Measurements from ENCODE around the gene C2orf72. TPM values are rescaled to one million over a fixed set of nuclear protein-coding genes. Genes with fewer than 3 reads are reported as not detected.

Gene C2orf72
- total and polyA plus RNA-seq, 2 of the 4 experiments (the other 2 are of a cell fraction) = 0.09 to 0.18 TPM

DNA sequence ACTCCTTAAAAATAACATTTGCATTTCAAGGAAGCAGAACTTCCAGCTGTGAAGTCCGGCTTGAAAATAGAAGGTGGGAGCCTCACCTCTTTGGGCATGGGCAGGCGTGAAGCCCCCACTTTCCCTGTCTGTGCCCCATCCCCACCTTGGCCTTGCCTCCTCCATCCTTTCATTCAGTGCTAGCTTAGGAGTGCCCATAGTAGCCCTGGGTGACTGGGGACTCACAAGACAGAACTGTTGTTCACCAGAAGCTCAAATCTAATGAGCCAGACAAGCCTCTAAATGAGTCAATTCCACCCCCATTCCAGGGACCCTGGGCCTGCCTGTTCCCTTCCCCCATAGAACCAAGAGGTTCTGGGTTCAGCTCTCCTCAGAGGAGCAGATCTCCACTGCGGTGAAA, 21.4 kb upstream of the C2orf72 start:
- dilution Hi-C loops (cut with HindIII; ENCODE audit: low sequenced_read_pairs, unreplicated experiment) = no loop called here
- Histone ChIP-seq H4K20me1 (ENCODE audit: insufficient read depth, low read length) (no peaks in the 10 kb centered on the region), H3K9ac (ENCODE audit: low read depth, low read length) (no peak overlapping the region), H2BK120ac (ENCODE audit: low read depth, low read length) (no peak overlapping the region), H3K14ac (replicated peaks; ENCODE audit: low read depth, low read length) (no peak overlapping the region), H3K4me1 (ENCODE audit: control insufficient read depth, insufficient read depth, low read length) (no peaks in the 10 kb centered on the region), H3K4ac (ENCODE audit: low read depth, low read length) (no peak overlapping the region), H2AK5ac (ENCODE audit: low read depth, low read length) (no peak overlapping the region), H3K27ac (ENCODE audit: insufficient read depth, low read length) (no peak overlapping the region), H2BK5ac (ENCODE audit: low read depth, low read length, poor library complexity, severe bottlenecking) (no peak overlapping the region), H3K79me1 (ENCODE audit: low read depth in 1 of 2, low read length in 2 of 2) (no peaks in the 10 kb centered on the region), H2AK9ac (replicated peaks; ENCODE audit: low read depth, low read length, poor library complexity) (no peak overlapping the region), H3K4me2 (ENCODE audit: low read depth, low read length) (no peak overlapping the region), H3K23ac (ENCODE audit: low read depth, low read length) (no peak overlapping the region), H3K56ac (ENCODE audit: extremely low read depth, insufficient read depth, low read length) (no peak overlapping the region), H3K9me3 (ENCODE audit: control insufficient read depth, insufficient read depth, low read length) (no peaks in the 10 kb centered on the region), H3K36me3 (ENCODE audit: control insufficient read depth, insufficient read depth, low read length) (no peaks in the 10 kb centered on the region), H3K27me3 (ENCODE audit: control insufficient read depth, insufficient read depth, low read length) (peaks cover 46% of the 10 kb centered on the region), H3K4me3 (ENCODE audit: insufficient read depth, low read depth, low read length) (no peak overlapping the region), H4K5ac (ENCODE audit: low read depth, low read length) (no peak overlapping the region), H3K9me1 (ENCODE audit: insufficient read depth, low read length) (no peaks in the 10 kb centered on the region), H2BK15ac (ENCODE audit: low read depth, low read length) (no peak overlapping the region), H2BK20ac (ENCODE audit: low read depth, low read length) (no peak overlapping the region), H3K18ac (ENCODE audit: low read depth, low read length) (no peak overlapping the region), H4K91ac (ENCODE audit: insufficient read depth, low read depth, low read length) (no peak overlapping the region), H2AFZ (replicated peaks; ENCODE audit: low read length, poor library complexity) (no peak overlapping the region), H4K8ac (ENCODE audit: low read depth in 2 of 2, low read length in 2 of 2) (no peak overlapping the region)
- in situ Hi-C loops (cut with MboI; ENCODE audit: low sequenced_read_pairs) = no loop called here
- ATAC-seq (ENCODE audit: low read depth) (no peak), DNase-seq (no peak)
- no peak for TF ChIP-seq RFX5 (IDR thresholded peaks at IDR 0.05; ENCODE audit: low read depth, low read length)
- no peak for TF ChIP-seq CHD1 (IDR thresholded peaks at IDR 0.05; ENCODE audit: low read depth, low read length)
- TF ChIP-seq, protein P1, sequence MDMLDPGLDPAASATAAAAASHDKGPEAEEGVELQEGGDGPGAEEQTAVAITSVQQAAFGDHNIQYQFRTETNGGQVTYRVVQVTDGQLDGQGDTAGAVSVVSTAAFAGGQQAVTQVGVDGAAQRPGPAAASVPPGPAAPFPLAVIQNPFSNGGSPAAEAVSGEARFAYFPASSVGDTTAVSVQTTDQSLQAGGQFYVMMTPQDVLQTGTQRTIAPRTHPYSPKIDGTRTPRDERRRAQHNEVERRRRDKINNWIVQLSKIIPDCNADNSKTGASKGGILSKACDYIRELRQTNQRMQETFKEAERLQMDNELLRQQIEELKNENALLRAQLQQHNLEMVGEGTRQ (IDR thresholded peaks at IDR 0.05; ENCODE audit: low read depth, low read length) = no peak
- no peak for TF ChIP-seq RCOR1 (IDR thresholded peaks at IDR 0.05; ENCODE audit: insufficient replicate concordance, low read length)
- TF ChIP-seq, protein P2, sequence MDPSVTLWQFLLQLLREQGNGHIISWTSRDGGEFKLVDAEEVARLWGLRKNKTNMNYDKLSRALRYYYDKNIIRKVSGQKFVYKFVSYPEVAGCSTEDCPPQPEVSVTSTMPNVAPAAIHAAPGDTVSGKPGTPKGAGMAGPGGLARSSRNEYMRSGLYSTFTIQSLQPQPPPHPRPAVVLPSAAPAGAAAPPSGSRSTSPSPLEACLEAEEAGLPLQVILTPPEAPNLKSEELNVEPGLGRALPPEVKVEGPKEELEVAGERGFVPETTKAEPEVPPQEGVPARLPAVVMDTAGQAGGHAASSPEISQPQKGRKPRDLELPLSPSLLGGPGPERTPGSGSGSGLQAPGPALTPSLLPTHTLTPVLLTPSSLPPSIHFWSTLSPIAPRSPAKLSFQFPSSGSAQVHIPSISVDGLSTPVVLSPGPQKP (IDR thresholded peaks at IDR 0.05; ENCODE audit: borderline replicate concordance, low read depth, low read length) = no peak
- TF ChIP-seq SMC3 (IDR thresholded peaks at IDR 0.05; ENCODE audit: low read depth, low read length) = no peak
- TF ChIP-seq POLR2A (IDR thresholded peaks at IDR 0.05; ENCODE audit: low read depth, low read length) = no peak
- TF ChIP-seq, protein P3, sequence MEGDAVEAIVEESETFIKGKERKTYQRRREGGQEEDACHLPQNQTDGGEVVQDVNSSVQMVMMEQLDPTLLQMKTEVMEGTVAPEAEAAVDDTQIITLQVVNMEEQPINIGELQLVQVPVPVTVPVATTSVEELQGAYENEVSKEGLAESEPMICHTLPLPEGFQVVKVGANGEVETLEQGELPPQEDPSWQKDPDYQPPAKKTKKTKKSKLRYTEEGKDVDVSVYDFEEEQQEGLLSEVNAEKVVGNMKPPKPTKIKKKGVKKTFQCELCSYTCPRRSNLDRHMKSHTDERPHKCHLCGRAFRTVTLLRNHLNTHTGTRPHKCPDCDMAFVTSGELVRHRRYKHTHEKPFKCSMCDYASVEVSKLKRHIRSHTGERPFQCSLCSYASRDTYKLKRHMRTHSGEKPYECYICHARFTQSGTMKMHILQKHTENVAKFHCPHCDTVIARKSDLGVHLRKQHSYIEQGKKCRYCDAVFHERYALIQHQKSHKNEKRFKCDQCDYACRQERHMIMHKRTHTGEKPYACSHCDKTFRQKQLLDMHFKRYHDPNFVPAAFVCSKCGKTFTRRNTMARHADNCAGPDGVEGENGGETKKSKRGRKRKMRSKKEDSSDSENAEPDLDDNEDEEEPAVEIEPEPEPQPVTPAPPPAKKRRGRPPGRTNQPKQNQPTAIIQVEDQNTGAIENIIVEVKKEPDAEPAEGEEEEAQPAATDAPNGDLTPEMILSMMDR (conservative IDR thresholded peaks at IDR 0.05; ENCODE audit: low read depth, low read length) = no peak
- no peak for TF ChIP-seq NFE2L2 (IDR thresholded peaks at IDR 0.05; ENCODE audit: low read depth, low read length)
- TF ChIP-seq MAFK (IDR thresholded peaks at IDR 0.05; ENCODE audit: low read depth, low read length) = no peak
- TF ChIP-seq FOS (IDR thresholded peaks at IDR 0.05; ENCODE audit: low read depth, low read length) = no peak
- TF ChIP-seq CEBPB (IDR thresholded peaks at IDR 0.05; ENCODE audit: low read depth, low read length) = no peak
- TF ChIP-seq BHLHE40 (IDR thresholded peaks at IDR 0.05; ENCODE audit: low read depth, low read length) = no peak
- TF ChIP-seq MAZ (IDR thresholded peaks at IDR 0.05; ENCODE audit: borderline replicate concordance, low read depth, low read length) = no peak
- CTCF ChIA-PET = no interaction called here
- POLR2A ChIA-PET (ENCODE audit: unreplicated experiment) = no interaction called here
- intact Hi-C loops (cut with micrococcal nuclease) = loop anchor here (10.0 kb wide), 1 partner anchor 61 kb away; no protein-coding TSS in a partner anchor
- WGBS, 2 experiments (ENCODE audit: extremely low coverage in 2 of 2, insufficient read length in 1 of 2) = no CpG with 5 or more reads among the region's 3 CpGs
- BruUV-seq (replicated peaks) = no TSS peak

Data from IMR-90 (cell line).